Cardiac muscle cell (in vitro differentiated cells and primary cell): ENCODE measurements around the gene ZFYVE19. TPM values are rescaled to one million over a fixed set of nuclear protein-coding genes. Genes with fewer than 3 reads are reported as not detected.

Experiments
- DNase-seq, 2 donors: peaks; one replicate each; pipeline versions ENCODE4 v3.0.0 to v3.0.0-alpha.2; 2010 to 2017; ENCODE audit warnings: low read depth in 1 of 2, low spot score in 1 of 2
- H3K27ac ChIP-seq: fragments of 200-600 bp; sonication (generic); 2 replicates; pipeline ENCODE4 v1.5.1; 2016
- H3K27me3 ChIP-seq: fragments of 200-600 bp; sonication (generic); 2 replicates; pipeline ENCODE4 v1.6.0; 2016; ENCODE audit warnings: control low read depth
- H3K36me3 ChIP-seq: fragments of 200-600 bp; sonication (generic); 2 replicates; pipeline ENCODE4 v1.5.1; 2016; ENCODE audit warnings: control low read depth
- H3K4me1 ChIP-seq: fragments of 200-600 bp; sonication (generic); 2 replicates; pipeline ENCODE4 v1.8.1; 2017; ENCODE audit warnings: low read depth, mild to moderate bottlenecking, mixed run types
- H3K4me3 ChIP-seq: fragments of 200-600 bp; sonication (generic); 2 replicates; pipeline ENCODE4 v1.5.1; 2016; ENCODE audit warnings: mild to moderate bottlenecking
- H3K9me3 ChIP-seq: fragments of 200-600 bp; sonication (generic); 2 replicates; pipeline ENCODE4 v1.5.1; 2017; ENCODE audit warnings: low read depth, mild to moderate bottlenecking, control low read depth
- polyA plus RNA-seq: library from polyadenylated mRNA; unstranded; fragments of >200 nt; fragmentation: Nextera tagmentation; extraction: Ambion mirVana; gene quantifications from 2 replicates; pipeline ENCODE4 v1.2.1, GENCODE V29; 2016
- total RNA-seq: library from RNA; depleted of rRNA; stranded (reverse); fragments of >200 nt; gene quantifications from 2 replicates; pipeline ENCODE4 v1.2.3, GENCODE V29; 2016
- TF ChIP-seq, protein P1 (sequence below): IDR thresholded peaks from 2 replicates; pipeline ENCODE4 v1.5.1; 2012; ENCODE audit warnings: low read depth, mild to moderate bottlenecking, low read length

ZFYVE19 gene
- total and polyA plus RNA-seq, 2 experiments from 2014 or later: 23.4 to 41.3 TPM

DNA sequence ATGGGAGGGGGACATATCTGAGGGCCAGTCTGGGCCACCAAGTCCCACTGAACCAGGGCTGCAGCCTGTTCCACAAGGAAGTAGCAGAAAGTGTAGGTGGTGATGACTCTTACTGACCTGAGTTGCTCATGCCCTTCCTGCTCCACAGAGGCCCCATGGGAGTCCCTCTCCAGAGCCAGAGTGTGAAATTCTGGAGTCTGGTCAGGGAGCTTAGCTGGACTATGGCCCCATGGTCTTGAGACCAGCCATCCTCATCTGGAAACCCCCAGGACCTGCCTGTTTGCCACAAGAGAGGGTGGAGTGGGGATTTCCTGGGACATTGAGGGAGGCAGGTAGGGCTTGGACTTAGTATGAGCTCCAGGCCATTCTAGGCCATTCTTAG, 39.9 kb downstream of the ZFYVE19 start:
- H3K4me3 ChIP-seq: no peak overlapping the region
- H3K9me3 ChIP-seq: no peaks in the 10 kb centered on the region
- peaks cover 6% of the 10 kb centered on the region for H3K4me1 ChIP-seq
- DNase-seq: no peak
- TF ChIP-seq, protein P1, sequence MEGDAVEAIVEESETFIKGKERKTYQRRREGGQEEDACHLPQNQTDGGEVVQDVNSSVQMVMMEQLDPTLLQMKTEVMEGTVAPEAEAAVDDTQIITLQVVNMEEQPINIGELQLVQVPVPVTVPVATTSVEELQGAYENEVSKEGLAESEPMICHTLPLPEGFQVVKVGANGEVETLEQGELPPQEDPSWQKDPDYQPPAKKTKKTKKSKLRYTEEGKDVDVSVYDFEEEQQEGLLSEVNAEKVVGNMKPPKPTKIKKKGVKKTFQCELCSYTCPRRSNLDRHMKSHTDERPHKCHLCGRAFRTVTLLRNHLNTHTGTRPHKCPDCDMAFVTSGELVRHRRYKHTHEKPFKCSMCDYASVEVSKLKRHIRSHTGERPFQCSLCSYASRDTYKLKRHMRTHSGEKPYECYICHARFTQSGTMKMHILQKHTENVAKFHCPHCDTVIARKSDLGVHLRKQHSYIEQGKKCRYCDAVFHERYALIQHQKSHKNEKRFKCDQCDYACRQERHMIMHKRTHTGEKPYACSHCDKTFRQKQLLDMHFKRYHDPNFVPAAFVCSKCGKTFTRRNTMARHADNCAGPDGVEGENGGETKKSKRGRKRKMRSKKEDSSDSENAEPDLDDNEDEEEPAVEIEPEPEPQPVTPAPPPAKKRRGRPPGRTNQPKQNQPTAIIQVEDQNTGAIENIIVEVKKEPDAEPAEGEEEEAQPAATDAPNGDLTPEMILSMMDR: no peak
- H3K27ac ChIP-seq: no peak overlapping the region
- H3K36me3 ChIP-seq: no peaks in the 10 kb centered on the region
- peaks cover 31% of the 10 kb centered on the region for H3K27me3 ChIP-seq

DNA sequence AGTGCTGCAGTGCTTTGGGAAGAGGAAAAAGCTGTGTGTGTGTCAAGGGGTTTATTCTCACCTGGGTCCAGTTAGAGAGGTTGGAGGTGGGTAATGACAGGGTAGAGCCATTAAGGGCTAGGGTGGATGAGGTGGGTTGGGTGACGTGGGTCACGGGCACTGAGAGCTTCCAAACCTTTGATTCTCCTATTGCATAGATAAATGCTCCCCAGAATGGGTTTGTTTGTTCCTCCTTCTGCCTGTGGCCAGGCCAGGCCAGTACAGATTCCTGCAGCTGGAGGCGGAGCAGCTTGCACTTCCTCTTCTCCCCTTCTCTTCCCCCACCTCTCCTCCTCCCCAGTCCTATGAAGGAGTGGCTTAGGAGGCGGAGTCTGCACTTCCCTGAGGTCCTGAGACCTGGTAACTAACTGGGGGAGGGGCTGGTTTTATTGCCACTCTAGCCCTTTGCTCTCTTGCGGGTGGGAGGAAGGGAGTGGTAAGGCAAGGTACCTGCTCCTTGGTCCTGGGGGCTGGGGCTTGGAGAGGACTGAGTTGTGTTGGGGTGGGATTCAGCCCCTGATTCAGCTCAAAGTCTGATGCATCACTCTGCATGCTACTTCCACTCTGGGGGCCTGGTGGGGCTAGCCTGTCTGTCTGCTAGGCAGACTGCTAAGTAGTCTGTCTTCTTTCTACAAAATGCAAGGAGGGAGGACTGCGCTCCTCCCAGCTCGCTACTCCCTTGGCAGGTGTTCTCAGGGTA, 40.5 kb downstream of the ZFYVE19 start:
- Histone ChIP-seq H3K9me3 (no peaks in the 10 kb centered on the region), H3K4me1 (peaks cover 6% of the 10 kb centered on the region), H3K4me3 (no peak overlapping the region), H3K27ac (no peak overlapping the region), H3K27me3 (peaks cover 31% of the 10 kb centered on the region), H3K36me3 (no peaks in the 10 kb centered on the region)
- DNase-seq: peak; percentile 68 to 76
- TF ChIP-seq, protein P1: no peak

DNA sequence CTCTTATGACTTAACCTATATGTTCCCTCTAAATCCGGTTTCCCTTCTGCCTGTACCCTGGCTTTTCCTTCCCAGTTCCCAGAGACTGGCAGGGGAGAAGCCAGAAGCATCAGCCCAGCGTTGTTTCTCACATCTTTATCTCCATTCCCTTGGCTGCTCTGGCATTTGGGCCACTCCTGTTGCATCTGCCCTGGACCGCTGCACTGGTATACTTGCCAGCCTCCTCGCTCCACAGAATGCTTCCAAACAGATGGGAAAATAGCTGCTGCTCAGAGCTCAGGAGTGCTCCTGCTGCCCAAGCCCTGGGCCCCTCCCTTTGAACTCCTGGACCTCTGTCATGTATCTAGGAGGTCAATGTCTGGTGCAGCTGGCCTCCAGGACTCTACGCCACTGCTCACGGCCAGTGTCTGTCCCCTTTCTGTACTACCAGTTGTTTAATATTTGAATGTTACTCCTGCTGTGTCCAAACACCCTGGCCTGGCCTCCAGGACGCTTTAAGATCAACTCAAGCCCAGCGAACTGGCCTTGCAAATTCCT, 43.8 kb downstream of the ZFYVE19 start:
- no peak overlapping the region for H3K27ac ChIP-seq
- DNase-seq: no peak
- H3K27me3 ChIP-seq: peaks cover 3% of the 10 kb centered on the region
- peaks cover 6% of the 10 kb centered on the region for H3K4me1 ChIP-seq
- no peak overlapping the region for H3K4me3 ChIP-seq
- TF ChIP-seq, protein P1: no peak
- no peaks in the 10 kb centered on the region for H3K36me3 ChIP-seq
- no peaks in the 10 kb centered on the region for H3K9me3 ChIP-seq

DNA sequence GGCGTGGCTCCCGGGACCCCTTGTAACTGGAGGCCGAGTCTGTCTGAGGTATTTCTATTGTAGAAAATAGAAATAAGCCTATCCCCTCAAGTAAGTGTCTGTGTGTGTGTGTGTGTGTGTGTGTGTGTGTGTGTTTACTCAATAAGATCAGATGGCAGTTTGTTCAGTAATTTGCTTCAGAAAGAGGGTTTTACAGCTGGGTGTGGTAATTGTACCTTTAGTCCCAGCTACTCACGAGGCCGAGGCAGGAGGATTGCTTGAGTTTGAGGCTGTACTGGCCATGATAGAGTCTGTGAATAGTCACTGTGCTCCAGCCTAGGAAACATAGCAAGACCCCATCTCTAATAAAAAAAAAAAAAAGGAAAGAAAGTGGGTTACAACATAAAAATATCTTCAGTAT, 45.6 kb downstream of the ZFYVE19 start:
- H3K9me3 ChIP-seq: no peaks in the 10 kb centered on the region
- no peak for DNase-seq
- no peak overlapping the region for H3K27ac ChIP-seq
- H3K4me1 ChIP-seq: peaks cover 3% of the 10 kb centered on the region
- H3K27me3 ChIP-seq: no peaks in the 10 kb centered on the region
- no peak overlapping the region for H3K4me3 ChIP-seq
- TF ChIP-seq, protein P1: no peak
- H3K36me3 ChIP-seq: no peaks in the 10 kb centered on the region

DNA sequence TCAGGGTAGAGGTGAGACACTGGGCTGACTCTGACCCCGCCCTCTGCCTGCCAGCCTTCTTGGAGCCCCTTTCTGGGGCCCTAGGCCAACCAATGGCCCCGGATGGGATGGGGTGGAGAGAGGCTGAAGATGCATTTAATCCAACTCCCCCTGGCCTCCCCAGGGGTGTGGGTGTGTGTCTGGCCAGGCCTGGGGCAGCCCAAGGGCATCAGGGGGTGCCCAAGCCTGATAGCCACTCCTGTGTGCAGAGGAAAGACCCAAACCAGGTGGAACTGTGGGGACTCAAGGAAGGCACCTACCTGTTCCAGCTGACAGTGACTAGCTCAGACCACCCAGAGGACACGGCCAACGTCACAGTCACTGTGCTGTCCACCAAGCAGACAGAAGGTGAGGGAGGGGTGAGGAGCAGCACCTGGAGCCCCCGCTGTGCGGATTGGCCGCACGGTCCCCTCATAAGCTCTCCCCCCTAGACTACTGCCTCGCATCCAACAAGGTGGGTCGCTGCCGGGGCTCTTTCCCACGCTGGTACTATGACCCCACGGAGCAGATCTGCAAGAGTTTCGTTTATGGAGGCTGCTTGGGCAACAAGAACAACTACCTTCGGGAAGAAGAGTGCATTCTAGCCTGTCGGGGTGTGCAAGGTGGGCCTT, 46.5 kb downstream of the ZFYVE19 start:
- Histone ChIP-seq H3K36me3 (no peaks in the 10 kb centered on the region), H3K9me3 (no peaks in the 10 kb centered on the region), H3K27ac (no peak overlapping the region), H3K27me3 (no peaks in the 10 kb centered on the region), H3K4me3 (no peak overlapping the region), H3K4me1 (no peaks in the 10 kb centered on the region)
- TF ChIP-seq, protein P1: no peak
- no peak for DNase-seq
